SHP77 (cell line): Measurements from ENCODE around the gene COX7A2L.
"Not testable (repeated sequence)": the region's sequence is repeated elsewhere in the genome, so short reads cannot be mapped to it uniquely, and the experiment has no call there.

Experiments used
- DNase-seq, 2 experiments: peaks; one replicate each; lab custom pipeline; 2025; lab: John Stamatoyannopoulos, UW

The COX7A2L gene

DNA sequence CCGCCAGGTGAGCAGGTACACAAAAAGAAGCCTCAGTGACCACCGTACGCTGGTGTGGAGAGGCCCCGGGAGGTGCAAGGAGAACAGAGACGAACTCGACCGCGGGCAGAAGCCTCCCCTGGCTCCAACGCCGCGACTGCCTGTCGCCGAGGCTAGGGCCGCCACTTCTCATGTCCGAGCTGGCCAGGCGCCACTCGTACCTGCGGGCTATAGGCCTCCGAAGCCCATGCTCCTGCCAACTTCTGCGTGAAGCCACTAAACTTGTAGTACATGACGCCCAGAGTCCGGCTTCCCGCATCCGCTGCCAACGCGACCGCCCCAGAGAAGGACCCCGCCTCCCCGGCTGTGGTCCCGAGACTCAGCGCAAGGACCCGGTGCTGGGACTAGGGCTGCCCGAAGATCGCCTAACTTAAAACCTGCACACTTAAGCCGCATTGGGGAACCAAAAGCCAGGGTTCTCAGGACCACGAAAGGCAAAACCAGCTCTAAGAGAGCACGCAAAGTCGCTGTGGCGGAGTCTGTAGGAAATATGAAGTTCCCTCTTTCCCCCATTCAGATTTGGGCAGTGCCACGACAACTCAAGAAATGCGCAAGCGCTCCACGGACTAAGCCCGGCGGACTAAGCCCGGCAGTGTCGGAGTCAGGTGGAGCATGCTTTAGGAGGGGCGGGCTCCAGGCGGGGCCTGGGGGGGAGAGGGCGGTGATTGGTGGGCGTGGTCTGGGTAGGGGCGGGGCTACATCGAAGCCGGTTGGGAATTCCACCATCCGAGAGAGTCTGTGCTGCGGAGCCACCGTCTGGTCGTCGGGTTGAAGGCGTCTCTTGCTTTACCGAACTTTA lies at the start of gene COX7A2L:
Gene COX7A2L (minus strand): TSS at position 328 of the 838 bp plus-strand sequence. CDS start 56 bp downstream, at position 272.
- DNase-seq: peak; percentile 91 to 93

GRCh38 chr2:42408009-42408408 lies 47.0 kb upstream of the COX7A2L start:
- DNase-seq: no peak

DNA sequence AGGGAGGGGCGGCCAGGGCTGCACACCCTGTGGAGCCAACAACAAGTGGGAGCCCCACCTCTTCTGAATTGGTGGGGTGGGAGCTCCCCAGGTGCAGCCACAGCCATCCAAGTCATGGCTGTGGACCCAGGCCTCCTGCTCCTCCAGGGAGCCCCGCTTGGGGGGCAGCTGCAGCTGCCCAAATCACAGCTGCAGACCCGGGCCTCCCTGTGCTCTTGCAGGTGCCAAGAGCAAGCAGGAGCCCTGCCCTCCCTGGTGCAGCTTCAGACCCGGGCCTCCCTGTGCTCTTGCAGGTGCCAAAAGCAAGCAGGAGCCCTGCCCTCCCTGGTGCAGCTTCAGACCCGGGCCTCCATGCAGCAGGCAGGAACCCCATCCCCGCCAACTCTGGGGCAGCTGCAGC lies 46.5 kb upstream of the COX7A2L start:
- no peak for DNase-seq

DNA sequence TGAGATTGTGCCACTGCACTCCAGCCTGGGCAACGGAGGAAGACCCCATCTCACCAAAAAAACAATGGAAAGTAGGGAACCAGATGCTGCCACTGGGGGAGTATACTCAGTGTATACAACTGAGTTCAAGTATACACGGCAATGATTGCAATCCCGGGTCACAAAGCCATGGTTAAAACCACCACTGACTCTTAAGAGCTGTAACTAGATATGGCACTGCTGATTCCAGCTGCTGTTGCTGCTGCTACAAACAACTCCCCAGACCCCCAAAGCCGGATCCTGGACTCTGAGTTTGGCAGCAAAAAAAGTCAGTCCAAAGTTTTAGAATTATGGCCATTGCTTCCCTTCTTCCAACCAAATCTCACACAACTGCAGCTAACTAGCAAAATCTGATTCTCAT lies 43.7 kb upstream of the COX7A2L start:
- no peak for DNase-seq

GRCh38 chr2:42401773-42402172 lies 40.8 kb upstream of the COX7A2L start:
- no peak for DNase-seq

GRCh38 chr2:42398052-42398451 lies 37.0 kb upstream of the COX7A2L start:
- DNase-seq: not testable (repeated sequence)

- not testable (repeated sequence) for DNase-seq
These were observed 32.3 kb upstream of the COX7A2L start for GRCh38 chr2:42393320-42393719.

DNA sequence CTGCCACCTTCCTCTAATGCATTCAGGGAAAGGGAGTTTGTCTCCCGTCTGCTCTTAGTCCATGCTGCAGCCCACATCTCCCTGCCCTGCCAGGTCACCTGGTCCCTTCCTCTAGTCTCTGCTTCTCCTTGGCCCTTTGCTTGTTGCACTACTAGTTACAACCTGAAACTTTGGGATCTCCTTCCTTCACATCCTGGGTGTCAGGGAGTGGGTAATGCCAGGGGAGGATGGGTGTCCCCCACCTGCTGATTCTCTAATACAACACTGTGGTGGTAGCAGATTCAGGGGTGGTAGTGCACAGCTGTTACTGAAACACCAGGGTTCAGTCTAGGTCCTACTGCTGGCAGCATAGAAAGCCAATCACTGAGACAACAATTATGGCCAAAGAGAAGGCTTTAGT lies 31.2 kb upstream of the COX7A2L start:
- DNase-seq: no peak

- DNase-seq: no peak
These were observed 29.5 kb upstream of the COX7A2L start for GRCh38 chr2:42390401-42390969.

- no peak for DNase-seq
These were observed 25.7 kb upstream of the COX7A2L start for GRCh38 chr2:42386682-42387081.

- peak in 1 of 2 experiments; percentile 35 for DNase-seq
These were observed 24.2 kb upstream of the COX7A2L start for GRCh38 chr2:42385225-42385624.

- DNase-seq: no peak
These were observed 23.0 kb upstream of the COX7A2L start for GRCh38 chr2:42383855-42384530.

DNA sequence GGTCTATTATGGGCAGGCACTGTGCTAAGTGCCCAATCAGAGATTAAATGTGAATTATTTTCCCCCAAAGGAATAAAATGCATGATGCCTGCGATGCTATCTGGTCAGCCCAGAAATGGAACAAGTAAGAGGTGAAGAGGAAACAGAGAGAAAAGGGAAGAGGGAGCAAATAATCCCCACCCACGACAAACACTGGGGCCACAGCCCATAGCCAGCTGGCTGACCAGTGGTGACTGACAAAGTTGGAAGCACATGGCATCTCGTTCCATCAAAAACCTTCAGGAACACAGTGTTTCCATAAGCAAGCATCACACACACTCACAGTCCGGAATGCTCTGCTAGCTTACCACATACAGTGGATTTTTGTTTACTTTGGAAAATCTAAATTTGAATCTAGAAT lies 21.1 kb upstream of the COX7A2L start:
- DNase-seq: no peak

- DNase-seq: not testable (repeated sequence)
These were observed 19.0 kb upstream of the COX7A2L start for GRCh38 chr2:42380026-42380425.

DNA sequence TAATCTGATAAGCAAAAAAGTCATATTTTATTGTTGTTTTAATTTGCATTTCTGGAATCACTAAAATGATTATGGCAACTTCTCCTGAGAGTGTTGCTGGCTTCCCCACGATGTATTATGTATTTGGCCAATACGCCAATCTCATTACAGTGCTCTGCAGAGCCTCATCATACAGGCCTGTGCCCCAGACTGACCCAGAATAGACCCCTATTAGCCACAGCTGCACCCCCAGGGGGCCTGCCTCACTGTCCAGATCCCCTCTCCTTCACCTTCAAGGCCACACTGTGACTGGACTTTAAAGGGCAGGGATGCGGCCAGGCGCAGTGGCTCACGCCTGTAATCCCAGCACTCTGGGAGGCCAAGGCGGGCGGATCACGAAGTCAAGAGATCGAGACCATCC lies 17.4 kb upstream of the COX7A2L start:
- no peak for DNase-seq

DNA sequence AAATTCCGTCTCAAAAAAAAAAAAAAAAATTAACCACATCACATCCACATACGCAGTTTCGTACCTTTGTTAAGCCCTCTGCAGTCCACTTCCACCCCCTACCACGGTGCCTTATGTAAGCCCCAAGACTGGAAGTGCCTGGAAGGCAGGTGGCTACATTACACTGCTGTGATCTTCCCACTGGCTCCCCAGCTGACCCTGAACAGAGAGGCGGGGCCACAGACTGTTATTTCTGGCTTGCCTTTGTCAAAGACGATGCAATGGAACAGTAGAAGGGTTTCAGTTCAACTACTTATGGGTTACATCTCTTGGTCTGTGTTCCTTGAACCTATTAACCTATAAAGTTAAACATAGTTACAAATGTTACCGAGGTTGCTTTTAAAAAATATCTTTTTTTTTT lies 15.7 kb upstream of the COX7A2L start:
- no peak for DNase-seq

- DNase-seq: no peak
These were observed 11.6 kb upstream of the COX7A2L start for GRCh38 chr2:42372474-42373200.

DNA sequence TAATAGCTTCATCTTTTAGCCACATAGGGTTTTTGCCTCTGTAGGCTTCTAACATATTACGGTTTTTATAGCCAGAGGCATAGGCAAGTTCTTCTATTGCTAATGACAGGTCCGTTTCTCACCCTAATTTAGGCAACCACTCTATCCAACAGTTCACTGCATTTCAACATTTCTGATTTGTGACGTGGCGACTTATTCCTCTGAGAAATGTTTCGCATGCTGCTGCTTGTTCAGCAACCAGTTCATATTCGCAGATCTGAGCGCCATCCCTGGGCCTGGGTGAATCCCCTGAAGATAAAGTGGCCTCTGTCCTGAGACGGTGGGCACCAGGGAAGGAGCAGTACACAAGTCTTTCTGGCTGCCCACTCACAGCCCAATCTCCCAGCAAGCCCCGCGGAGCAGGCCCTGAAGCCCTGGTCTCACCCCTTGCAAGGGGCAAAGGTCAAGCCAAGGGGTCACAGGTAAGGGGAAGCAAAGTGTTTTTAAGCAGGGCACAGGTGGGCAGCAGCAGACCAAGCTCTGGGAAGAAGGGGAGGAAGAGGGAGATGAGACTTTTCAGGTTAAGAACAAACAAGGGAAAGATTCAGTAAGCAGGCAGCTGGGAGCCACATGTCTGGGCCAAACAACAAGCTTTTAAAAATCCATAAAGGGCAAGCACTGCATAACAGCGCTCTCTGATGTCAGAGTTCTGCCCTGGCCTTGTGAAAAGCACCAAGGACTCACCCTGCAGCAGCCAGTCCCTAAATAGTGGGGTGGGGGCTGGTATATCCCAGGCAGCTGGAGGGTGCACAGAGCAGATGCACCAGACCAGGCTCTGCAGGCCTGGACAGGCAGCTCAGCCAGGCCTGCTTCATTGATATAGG lies 10.8 kb upstream of the COX7A2L start:
- peak; percentile 49 to 58 for DNase-seq

DNA sequence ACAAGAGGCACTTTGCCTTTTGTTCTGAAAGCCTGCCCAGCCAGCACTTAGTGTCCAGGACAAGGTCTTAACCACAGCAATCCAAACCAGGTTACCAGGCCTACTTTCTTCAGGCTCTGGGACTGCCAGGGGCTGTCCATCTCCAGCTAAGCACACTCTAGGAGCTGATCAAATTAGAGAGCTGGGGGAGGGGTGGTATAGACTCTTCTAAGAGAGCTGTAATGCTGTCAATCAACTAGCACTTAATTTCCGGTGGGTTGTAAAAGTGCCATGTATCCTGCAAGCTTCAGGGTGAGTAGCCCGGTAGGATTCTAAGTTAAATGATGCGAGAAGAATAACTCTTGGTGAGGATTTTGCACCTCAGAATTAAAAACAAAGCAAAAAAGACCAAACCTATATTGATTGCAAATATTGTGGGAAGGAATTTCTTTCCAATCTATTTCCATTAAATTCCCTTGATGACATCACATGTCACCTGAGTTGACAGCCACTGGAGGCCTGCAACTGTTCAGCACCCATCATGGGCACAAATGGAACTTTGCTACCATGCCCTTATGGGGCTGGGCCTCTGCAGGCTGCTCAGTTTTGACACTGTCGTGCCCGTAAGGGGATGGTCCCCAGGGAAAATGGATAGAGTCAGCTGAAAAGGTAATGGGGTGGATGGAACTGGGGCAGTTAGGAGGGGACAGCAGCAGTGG lies 8.7 kb upstream of the COX7A2L start:
- DNase-seq: peak; percentile 47 to 69

- peak; percentile 47 to 58 for DNase-seq
These were observed 8.0 kb upstream of the COX7A2L start for GRCh38 chr2:42368817-42369531.
